Motor neuron (in vitro differentiated cells): ENCODE data around the gene MICA. TPM values are rescaled to one million over a fixed set of nuclear protein-coding genes. Genes with fewer than 3 reads are reported as not detected.
"Not testable (repeated sequence)": the region's sequence is repeated elsewhere in the genome, so short reads cannot be mapped to it uniquely, and the experiment has no call there.

ENCODE experiments used
- ATAC-seq, 8 experiments: fragments of 200-7000 bp; cut with Tn5 transposase; replicated peaks in 6 of 8; 2 replicates each; pipeline ENCODE4 v1.8.0; 2021; ENCODE audit warnings: mild to moderate bottlenecking in 8 of 8, moderate library complexity in 8 of 8
- H3K27ac ChIP-seq, 2 donors: fragments of 250-450 bp; sonication (Bioruptor Pico); 2 replicates each; pipeline ENCODE4 v1.9.0; 2021; ENCODE audit warnings: antibody characterized with exemption in 2 of 2, mild to moderate bottlenecking in 2 of 2, moderate library complexity in 1 of 2
- H3K4me1 ChIP-seq, 2 donors: fragments of 250-450 bp; sonication (Bioruptor Pico); replicated peaks in 1 of 2; 2 replicates each; pipeline ENCODE4 v1.6.1; 2021; ENCODE audit warnings: antibody characterized with exemption in 2 of 2, mild to moderate bottlenecking in 2 of 2, moderate library complexity in 1 of 2
- H3K4me3 ChIP-seq, 5 donors: fragments of 250-450 bp; sonication (Bioruptor Pico); 2 replicates each; pipeline ENCODE4 v1.9.0; 2021; ENCODE audit warnings: antibody characterized with exemption in 5 of 5, mild to moderate bottlenecking in 5 of 5, moderate library complexity in 4 of 5
- WGBS, 10 experiments: fragments of 450-650 bp; shearing (Covaris generic); methylation state at CpG; one replicate each; pipeline ENCODE4 v1.0.0; 2022; 5-methylcytosine and 5-hydroxymethylcytosine counted together
- in situ Hi-C, 9 experiments: fragments of 400-800 bp; cut with MboI; loops; one replicate each; pipeline ENCODE4 v1.15.0; 2021; ENCODE audit warnings: low sequenced_read_pairs in 9 of 9, low pct_unique_long_range_greater_than_20kb in 2 of 9; ENCODE audit not compliant: unreplicated experiment in 9 of 9
- total RNA-seq, 8 experiments: library from RNA; unstranded; fragments of 300-600 nt; gene quantifications; 2 replicates each; pipeline versions ENCODE4 v1.2.3 to v1.2.4, GENCODE V29; 2022

Gene MICA
- total RNA-seq, 8 experiments from 2014 or later, result 4.1 to 64.5 (median 10.3) TPM

DNA sequence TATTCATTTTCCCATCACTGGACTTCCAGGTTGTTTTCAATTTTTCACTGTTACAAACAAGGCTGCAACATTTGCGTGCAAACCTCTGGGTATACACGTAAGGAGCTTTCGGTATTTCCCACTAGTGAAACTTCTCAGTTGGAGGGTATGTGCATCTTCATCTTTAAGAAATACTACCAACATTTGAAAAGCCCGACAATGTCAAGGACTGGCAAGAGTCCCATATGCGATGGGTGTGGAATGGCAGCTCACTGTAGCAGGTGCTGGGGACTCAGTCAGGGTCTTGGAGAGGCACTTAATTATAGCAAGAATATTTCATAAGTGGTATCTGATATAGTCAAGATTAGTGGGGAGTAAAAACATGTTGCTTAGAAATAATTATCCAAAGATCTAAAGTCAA is 37.5 kb upstream of the MICA start:
- no peaks in the 10 kb centered on the region for H3K4me1 ChIP-seq
- no peak for ATAC-seq
- WGBS, 10 experiments, result 20 to 100% (median 83%) methylated on average over 1 to 5 of the region's 5 CpGs; no CpG with 5 or more reads in 2 of the 10 experiments
- no peak overlapping the region for H3K27ac ChIP-seq
- H3K4me3 ChIP-seq, result no peak overlapping the region
- in situ Hi-C loops, result loop anchor here in 7 of 9 experiments (10.0 to 25.0 kb wide), 5 partner anchors 154 to 231 kb away; partner anchors contain the start of gene PSORS1C2 (in 4 of the 7)

DNA sequence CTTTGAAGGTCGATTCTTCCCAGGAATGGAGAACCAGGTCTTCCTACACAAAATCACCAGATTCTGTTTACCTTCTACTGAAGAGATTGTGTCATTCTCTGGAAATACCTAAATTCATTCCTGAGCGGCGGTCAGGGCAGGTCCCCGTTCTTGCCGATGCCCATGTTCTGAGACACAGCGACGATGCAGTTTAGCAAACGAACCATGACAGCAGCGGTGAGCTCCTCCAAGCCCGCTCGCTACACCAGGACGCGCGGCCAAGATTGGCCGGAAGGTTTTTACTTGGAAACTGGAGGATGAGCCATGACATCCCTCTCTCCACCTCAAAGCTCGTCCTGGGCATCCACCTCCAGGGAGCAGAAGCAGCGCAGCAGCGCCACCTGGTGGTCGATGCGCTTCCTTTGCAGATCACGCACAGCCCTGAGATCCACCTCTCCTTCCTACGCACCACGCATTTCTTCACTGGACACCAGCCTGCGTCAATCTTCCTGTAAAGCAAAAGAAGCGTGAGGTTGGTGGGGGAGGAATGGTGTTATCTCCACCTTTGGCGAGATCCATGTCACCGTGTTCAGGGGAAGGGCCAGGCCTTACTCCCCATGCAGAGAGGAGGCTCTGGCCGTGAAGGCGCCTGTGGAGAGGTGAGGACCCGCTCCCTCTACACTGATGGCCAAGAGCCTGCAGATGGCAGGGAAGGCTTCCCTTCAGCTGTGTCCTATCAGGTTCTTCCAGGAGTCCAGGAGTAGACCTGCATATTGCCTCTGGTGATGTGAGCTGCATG is 36.5 kb upstream of the MICA start:
- no peak overlapping the region for H3K27ac ChIP-seq
- H3K4me3 ChIP-seq, result peak overlapping the region in 4 of 5 donors; percentile 4 to 27 (median 19)
- peak; percentile 100 for ATAC-seq
- in situ Hi-C loops, result loop anchor here in 7 of 9 experiments (10.0 to 25.0 kb wide), 5 partner anchors 155 to 232 kb away; partner anchors contain the start of gene PSORS1C2 (in 4 of the 7)
- no peaks in the 10 kb centered on the region for H3K4me1 ChIP-seq
- 0 to 33% (median 3%) methylated on average over 1 to 18 of the region's 30 CpGs; no CpG with 5 or more reads in 2 of the 10 experiments for WGBS, 10 experiments

DNA sequence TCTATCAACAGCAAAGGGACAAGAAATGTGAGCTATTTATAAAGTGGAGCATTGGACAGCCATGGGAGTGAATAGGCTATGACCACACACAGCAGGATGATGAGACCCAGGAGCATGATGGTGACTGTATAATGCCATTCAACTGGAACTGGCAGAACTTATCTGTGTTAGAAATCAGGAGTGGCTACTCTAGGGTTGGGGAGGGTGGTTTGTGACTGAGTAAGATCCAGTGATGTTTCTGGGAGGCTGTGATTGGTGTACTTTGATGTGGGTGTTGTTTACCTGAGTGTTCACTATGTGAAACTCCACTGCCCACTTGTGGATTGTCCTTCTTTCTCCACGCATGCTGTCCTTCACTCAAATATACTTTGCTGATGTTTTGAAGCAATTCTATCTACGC is 34.9 kb upstream of the MICA start:
- 38 to 100% (median 85%) methylated on average over 1 to 2 of the region's 2 CpGs; no CpG with 5 or more reads in 4 of the 10 experiments for WGBS, 10 experiments
- ATAC-seq, result no peak
- Histone ChIP-seq H3K4me3 (no peak overlapping the region), H3K4me1 (peaks cover 0 to 4% of the 10 kb centered on the region in 2 donors), H3K27ac (no peak overlapping the region)
- in situ Hi-C loops, result loop anchor here in 7 of 9 experiments (10.0 to 25.0 kb wide), 5 partner anchors 156 to 234 kb away; partner anchors contain the start of gene PSORS1C2 (in 4 of the 7)

- H3K4me3 ChIP-seq, H3K4me1 ChIP-seq: not testable (repeated sequence)
- ATAC-seq, result peak in 2 of 8 experiments; percentile 52 to 59
- in situ Hi-C loops, result loop anchor here in 1 of 9 experiments (25.0 kb wide), 2 partner anchors 162 to 237 kb away; partner anchors contain the start of gene PSORS1C2
- WGBS, 10 experiments, result 100% methylated on average over 1 of the region's 8 CpGs; no CpG with 5 or more reads in 9 of the 10 experiments
- H3K27ac ChIP-seq, result peak overlapping the region in 1 of 2 donors; percentile 37
These were observed 29.3 kb upstream of the MICA start for GRCh38 chr6:31374118-31374517.

DNA sequence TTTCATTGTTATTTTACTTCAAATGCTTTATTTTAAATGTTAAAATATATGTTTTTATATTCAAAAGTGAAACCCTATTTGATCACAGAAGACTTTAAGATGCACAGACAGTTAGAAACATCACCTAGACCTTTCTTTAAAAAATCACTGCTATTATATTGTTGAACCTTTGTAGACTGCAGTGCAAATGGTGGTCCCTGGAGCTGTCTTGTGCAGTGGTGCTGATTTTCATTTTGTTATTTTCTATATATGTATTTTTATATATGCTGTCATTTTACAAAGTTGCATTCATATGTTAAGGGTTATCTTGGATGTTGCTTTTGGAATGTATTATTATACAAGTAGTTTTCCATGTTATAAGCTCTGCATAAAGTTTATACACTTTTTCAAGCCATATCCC is 27.7 kb upstream of the MICA start:
- ATAC-seq, result no peak
- H3K27ac ChIP-seq, result no peak overlapping the region
- peaks cover 0 to 7% of the 10 kb centered on the region in 2 donors for H3K4me1 ChIP-seq
- in situ Hi-C loops, result no loop called here
- H3K4me3 ChIP-seq, result no peak overlapping the region

GRCh38 chr6:31377029-31377428 is 26.4 kb upstream of the MICA start:
- no peak overlapping the region for H3K27ac ChIP-seq
- WGBS, 10 experiments, result 20 to 80% (median 50%) methylated on average over 1 to 2 of the region's 4 CpGs; no CpG with 5 or more reads in 7 of the 10 experiments
- in situ Hi-C loops, result no loop called here
- ATAC-seq, result no peak
- H3K4me1 ChIP-seq, result peaks cover 0 to 13% of the 10 kb centered on the region in 2 donors
- H3K4me3 ChIP-seq, result no peak overlapping the region

- H3K4me3 ChIP-seq, result no peak overlapping the region
- 0 to 76% (median 45%) methylated on average over 1 to 4 of the region's 9 CpGs; no CpG with 5 or more reads in 3 of the 10 experiments for WGBS, 10 experiments
- peaks cover 0 to 12% of the 10 kb centered on the region in 2 donors for H3K4me1 ChIP-seq
- in situ Hi-C loops, result no loop called here
- no peak for ATAC-seq
- no peak overlapping the region for H3K27ac ChIP-seq
These were observed 25.2 kb upstream of the MICA start for GRCh38 chr6:31378062-31378720.

DNA sequence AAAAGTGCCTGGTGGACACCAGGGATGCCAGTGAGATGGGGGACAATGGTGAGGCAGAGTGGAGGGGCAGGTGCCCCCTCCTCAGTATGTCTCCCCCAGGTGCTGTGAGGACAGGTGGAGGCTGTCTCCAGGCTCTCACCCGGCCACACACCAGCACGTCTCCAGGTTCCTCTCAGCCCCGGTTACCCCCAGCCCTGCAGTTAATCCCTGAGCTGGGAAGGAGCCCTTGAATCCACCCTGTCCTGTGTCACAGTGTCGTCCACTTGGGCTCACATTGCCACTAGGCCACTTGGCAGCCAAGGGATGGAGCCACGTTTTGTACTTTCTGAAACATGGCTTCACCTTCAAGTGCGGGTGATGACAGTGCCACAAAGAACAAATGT is 24.7 kb upstream of the MICA start:
- peaks cover 0 to 10% of the 10 kb centered on the region in 2 donors for H3K4me1 ChIP-seq
- no peak overlapping the region for H3K4me3 ChIP-seq
- no peak overlapping the region for H3K27ac ChIP-seq
- no peak for ATAC-seq
- WGBS, 10 experiments, result 0 to 76% (median 33%) methylated on average over 1 to 3 of the region's 6 CpGs; no CpG with 5 or more reads in 7 of the 10 experiments
- in situ Hi-C loops, result no loop called here

GRCh38 chr6:31379850-31380249 is 23.5 kb upstream of the MICA start:
- WGBS, 10 experiments, result 0 to 83% (median 54%) methylated on average over 1 to 6 of the region's 10 CpGs; no CpG with 5 or more reads in 3 of the 10 experiments
- Histone ChIP-seq H3K4me1 (peaks cover 0 to 6% of the 10 kb centered on the region in 2 donors), H3K4me3 (no peak overlapping the region), H3K27ac (no peak overlapping the region)
- no peak for ATAC-seq
- in situ Hi-C loops, result no loop called here

DNA sequence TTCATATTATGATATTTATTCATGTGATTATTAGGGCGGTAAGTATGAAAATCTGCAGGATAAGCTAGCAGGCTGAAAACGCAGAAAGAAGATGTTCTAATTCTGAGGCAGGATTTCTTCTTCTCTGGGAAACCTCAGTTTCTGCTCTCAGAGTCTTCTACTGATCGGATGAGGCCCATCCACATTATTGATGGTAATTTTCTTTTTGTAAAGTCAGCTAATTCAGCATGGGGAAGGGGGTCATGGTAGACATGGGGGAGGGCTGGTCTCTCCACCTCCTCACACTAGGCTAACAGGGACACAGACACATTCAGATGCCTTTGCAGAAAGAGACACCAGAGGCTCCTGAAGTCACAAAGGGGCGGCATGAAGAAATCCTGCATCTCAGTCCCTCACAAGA is 21.7 kb upstream of the MICA start:
- no peak overlapping the region for H3K27ac ChIP-seq
- ATAC-seq, result no peak
- H3K4me3 ChIP-seq, result no peak overlapping the region
- peaks cover 0 to 11% of the 10 kb centered on the region in 2 donors for H3K4me1 ChIP-seq
- in situ Hi-C loops, result no loop called here
- WGBS, 10 experiments, result 67 to 100% (median 80%) methylated on average over 1 to 4 of the region's 4 CpGs; no CpG with 5 or more reads in 3 of the 10 experiments

- in situ Hi-C loops, result no loop called here
- 7 to 88% (median 48%) methylated on average over 1 to 5 of the region's 5 CpGs; no CpG with 5 or more reads in 2 of the 10 experiments for WGBS, 10 experiments
- Histone ChIP-seq H3K4me3 (no peak overlapping the region), H3K4me1 (peaks cover 4 to 20% of the 10 kb centered on the region in 2 donors), H3K27ac (no peak overlapping the region)
- peak in 3 of 8 experiments; percentile 22 to 78 (median 38) for ATAC-seq
These were observed 20.2 kb upstream of the MICA start for GRCh38 chr6:31383149-31383548.

DNA sequence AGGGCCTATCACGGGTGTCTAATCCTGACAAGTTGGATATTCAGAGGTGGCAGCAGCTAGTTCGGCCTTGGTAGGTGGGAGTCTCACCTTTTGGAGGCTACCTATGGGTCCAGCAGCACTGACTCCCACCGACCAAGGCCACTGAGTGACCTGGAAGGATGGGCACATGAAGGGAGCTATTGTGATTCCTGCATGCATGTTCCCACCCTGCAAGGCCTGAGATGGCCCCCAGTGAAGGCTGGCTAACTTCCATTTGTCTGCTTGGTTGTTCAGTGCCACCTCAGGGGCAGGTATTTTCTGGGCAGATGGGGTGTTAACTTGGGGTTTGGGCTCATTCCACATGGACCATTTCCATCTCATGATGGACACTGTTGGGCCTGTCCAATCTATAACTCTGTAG is 18.4 kb upstream of the MICA start:
- no peak for ATAC-seq
- Histone ChIP-seq H3K4me1 (peaks cover 4 to 20% of the 10 kb centered on the region in 2 donors), H3K4me3 (no peak overlapping the region), H3K27ac (no peak overlapping the region)
- in situ Hi-C loops, result no loop called here
- 80 to 86% (median 83%) methylated on average over 2 to 3 of the region's 3 CpGs; no CpG with 5 or more reads in 7 of the 10 experiments for WGBS, 10 experiments

- peak in 1 of 8 experiments; percentile 4 for ATAC-seq
- in situ Hi-C loops, result no loop called here
- WGBS, 10 experiments, result 38 to 100% (median 57%) methylated on average over 1 to 3 of the region's 3 CpGs; no CpG with 5 or more reads in 5 of the 10 experiments
- no peak overlapping the region for H3K4me3 ChIP-seq
- H3K27ac ChIP-seq, result no peak overlapping the region
- peaks cover 4 to 20% of the 10 kb centered on the region in 2 donors for H3K4me1 ChIP-seq
These were observed 17.3 kb upstream of the MICA start for GRCh38 chr6:31386099-31386498.
